GM20000 (cell line): ENCODE data around the gene SPNS1.

Experiments used
- DNase-seq: peaks from one replicate; pipeline ENCODE4 v3.0.0; 2012; ENCODE audit warnings: low spot score
- TF ChIP-seq, protein P1 (sequence below): IDR thresholded peaks from 2 replicates; pipeline ENCODE4 v1.5.1; 2012; ENCODE audit warnings: mild to moderate bottlenecking, control low read depth; ENCODE audit errors: extremely low read depth, missing control alignments

Gene SPNS1

DNA sequence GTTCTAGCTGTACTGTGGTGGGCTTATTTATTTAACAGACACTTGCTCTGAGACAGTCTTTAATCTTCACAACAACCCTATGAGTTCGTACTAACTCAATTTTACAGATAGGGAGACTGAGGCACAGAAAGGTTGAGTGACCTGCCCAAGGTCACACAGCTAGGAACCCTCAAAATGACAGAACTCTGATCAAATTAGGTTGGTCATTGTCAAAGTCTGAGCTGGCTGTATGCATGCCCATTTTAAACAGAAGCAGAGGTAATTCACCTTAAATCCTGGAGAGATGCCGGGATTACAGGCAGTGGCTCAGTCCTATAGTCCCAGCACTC, 35.2 kb downstream of the SPNS1 start:
- DNase-seq, result no peak
- TF ChIP-seq, protein P1, sequence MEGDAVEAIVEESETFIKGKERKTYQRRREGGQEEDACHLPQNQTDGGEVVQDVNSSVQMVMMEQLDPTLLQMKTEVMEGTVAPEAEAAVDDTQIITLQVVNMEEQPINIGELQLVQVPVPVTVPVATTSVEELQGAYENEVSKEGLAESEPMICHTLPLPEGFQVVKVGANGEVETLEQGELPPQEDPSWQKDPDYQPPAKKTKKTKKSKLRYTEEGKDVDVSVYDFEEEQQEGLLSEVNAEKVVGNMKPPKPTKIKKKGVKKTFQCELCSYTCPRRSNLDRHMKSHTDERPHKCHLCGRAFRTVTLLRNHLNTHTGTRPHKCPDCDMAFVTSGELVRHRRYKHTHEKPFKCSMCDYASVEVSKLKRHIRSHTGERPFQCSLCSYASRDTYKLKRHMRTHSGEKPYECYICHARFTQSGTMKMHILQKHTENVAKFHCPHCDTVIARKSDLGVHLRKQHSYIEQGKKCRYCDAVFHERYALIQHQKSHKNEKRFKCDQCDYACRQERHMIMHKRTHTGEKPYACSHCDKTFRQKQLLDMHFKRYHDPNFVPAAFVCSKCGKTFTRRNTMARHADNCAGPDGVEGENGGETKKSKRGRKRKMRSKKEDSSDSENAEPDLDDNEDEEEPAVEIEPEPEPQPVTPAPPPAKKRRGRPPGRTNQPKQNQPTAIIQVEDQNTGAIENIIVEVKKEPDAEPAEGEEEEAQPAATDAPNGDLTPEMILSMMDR, result no peak

DNA sequence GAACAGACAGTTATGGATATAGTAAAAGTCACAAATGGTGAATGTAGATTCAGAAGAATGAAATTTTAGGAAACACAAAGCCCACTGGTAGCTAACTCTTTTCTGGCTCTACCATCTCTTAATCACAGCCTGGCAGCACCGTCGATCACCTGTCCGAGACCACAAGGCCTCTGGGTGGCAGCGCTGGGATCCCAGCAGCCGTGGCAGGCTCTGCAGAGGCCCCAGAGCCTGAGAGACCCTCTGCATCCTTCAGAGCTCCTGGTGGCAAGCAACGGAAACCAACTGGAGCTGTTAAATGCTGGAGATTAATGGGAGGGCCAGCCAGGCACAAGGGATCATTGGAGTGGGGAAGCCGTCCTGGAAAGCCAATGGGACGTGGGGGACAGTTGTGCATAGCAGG, 36.5 kb downstream of the SPNS1 start:
- no peak for DNase-seq
- TF ChIP-seq, protein P1, result no peak

DNA sequence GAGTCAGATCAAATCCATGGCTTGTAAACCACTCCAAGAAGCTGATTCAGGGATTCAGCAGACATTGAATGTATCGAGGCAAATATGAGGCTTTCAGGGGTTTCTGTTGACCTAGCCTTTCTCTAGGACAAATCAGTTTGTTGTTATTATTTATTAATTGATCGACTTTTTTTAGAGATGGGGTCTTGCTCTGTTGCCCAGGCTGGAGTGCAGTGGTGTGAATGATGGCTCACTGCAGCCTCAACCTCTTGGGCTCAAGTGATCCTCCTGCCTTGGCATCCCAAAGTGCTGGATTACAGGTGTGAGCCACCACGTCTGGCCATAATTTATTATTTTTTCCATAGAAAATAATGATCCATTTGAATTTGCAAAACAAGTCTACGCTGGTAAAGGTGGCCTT, 37.3 kb downstream of the SPNS1 start:
- no peak for DNase-seq
- TF ChIP-seq, protein P1, result no peak

DNA sequence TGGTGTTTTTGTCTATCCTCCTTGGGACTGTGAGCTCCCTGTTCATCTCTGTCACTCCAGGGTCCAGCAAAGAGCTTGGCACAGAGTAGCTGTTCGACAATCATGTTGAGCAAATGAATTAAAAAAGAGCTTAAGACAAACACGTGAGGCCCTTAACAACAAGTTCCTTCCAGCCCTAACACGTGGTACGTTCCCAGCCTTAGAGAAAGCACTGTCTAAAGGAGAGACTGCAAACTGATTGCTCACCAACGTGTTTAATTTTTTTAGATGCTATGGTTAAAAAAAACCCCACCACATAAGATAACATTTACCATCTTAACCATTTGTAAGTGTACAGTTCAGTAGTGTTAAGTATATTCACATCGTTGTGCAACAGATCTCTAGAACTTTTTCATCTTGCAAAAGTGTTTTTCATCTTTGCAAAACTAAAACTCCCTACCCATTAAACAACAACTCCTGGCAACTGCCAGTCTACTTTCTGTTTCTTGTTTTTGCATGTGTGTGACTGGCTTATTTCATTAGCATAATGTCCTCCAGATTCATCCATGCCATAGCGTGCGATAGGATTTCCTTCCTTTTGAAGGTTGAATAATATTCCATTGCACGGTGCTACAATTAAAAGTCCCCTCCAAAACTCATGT, 38.5 kb downstream of the SPNS1 start:
- TF ChIP-seq, protein P1, result no peak
- DNase-seq, result no peak

DNA sequence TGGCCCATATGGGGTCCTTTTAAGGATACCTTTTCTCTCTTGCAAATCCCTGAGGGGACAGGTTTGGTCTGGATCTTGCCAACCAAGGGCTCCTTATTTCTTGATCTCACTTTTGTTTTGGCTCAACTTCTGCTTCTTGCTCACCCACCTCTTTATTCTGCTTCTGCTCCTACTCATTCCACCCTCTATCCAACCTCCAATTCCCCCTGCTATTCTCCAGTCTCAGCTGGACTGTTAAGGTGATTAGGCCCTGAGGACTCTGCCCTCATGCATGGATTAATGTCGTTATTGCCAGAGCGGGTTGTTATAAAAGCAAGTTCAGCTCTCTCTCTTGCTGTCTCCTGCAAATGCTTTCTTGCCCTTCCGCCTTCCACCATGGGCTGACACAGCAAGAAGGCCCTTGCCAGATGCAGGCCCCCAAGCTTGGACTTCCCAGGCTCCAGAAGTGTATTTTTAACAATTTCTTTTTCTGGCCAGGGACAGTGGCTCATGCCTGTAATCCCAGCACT, 40.0 kb downstream of the SPNS1 start:
- TF ChIP-seq, protein P1, result no peak
- DNase-seq, result no peak

DNA sequence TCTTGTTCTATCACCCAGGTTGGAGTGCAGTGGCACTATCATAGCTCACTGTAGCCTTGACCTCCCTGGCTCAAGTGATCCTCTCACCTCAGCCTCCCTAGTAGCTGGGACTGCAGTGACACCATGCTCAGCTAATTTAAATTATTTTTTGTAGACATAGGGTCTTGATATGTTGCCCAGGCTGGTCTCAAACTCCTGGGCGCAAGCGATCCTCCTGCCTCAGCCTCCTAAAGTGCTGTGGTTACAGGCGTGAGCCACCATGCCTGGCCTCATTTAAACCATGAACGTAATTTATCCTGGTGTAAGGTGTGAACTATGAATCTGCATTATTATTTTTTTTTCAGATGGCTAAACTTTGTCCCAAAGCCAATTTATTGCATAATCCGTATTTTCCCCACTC, 47.6 kb downstream of the SPNS1 start:
- TF ChIP-seq, protein P1, result no peak
- no peak for DNase-seq

DNA sequence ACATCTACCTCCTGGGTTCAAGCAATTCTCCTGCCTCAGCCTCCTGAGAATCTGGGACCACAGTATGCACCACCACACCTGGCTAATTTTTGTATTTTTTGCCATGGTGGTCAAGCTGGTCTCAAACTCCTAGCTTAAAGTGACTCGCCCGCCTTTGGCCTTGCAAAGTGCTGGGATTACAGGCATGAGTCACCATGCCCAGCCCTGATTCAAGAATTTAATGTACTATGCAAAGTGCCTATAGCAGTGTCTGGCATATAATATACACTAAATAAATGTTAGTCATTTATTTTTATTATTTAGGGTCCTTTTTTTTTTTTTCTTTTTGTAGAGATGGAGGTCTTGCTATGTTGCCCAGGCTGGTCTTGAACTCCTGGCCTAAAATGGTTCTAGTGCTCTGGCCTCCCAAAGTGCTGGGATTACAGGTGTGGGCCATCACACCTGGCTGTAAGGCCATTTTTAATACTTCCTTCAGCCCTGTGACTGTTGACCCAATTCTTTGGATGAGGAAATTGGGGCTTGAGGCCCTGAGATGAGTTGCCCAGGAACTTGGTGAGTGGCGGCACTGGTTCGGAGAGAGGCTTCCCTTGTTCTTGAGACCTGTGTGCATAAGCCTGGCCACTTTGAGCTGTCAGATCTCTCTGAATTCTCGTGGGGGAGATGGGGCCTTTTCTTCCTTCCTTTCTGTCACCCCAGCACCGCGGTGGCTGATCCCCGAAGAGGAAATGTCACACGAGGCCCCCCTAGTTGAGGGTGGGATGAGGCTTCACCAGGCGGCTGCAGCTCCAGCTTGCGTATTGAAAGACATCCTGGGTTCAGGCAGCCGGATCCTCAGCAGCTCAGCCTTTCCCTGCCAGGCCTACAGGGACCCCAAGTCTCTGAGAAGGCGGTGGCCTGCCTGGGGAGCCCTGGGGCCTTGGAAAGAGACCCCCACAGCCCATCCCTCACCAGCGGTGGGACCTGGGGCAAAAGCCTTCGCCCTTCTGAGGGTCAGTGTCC, 49.0 kb downstream of the SPNS1 start:
- no peak for DNase-seq
- TF ChIP-seq, protein P1, result no peak
